ENCODE data around the gene VASN.

- no peak for TF ChIP-seq CTCF (IDR thresholded peaks at IDR 0.05)
- TF ChIP-seq POLR2A (IDR thresholded peaks at IDR 0.05), result peak in 1 of 2 donors; percentile 62
Observed at GRCh38 chr16:4373909-4374742, 2.5 kb downstream of the VASN start.
